ENCODE data around the gene ZNF585A. TPM values are rescaled to one million over a fixed set of nuclear protein-coding genes. Genes with fewer than 3 reads are reported as not detected.
A peak's percentile ranks its signal among the peaks of the same experiment; 100 is the strongest.
"Not testable (repeated sequence)": the region's sequence is repeated elsewhere in the genome, so short reads cannot be mapped to it uniquely, and the experiment has no call there.

ZNF585A gene
- polyA plus RNA-seq, 1 experiment, result 8.2 TPM

- Histone ChIP-seq H3K36me3 (ENCODE audit: control insufficient read depth, insufficient read depth, low read length) (no peaks in the 10 kb centered on the region), H3K27me3 (ENCODE audit: control insufficient read depth, insufficient read depth, low read length) (no peaks in the 10 kb centered on the region), H3K4me3 (ENCODE audit: low read depth, low read length) (no peak overlapping the region)
- CTCF ChIA-PET, result no interaction called here
- no peak for TF ChIP-seq CTCF (IDR thresholded peaks at IDR 0.05; ENCODE audit: insufficient read depth, low read depth, low read length)
- POLR2A ChIA-PET, result no interaction called here
- DNase-seq (ENCODE audit: low read depth), result no peak
Observed at GRCh38 chr19:37148214-37148613, 24.3 kb downstream of the ZNF585A start.

GRCh38 chr19:37136111-37136510 lies 36.4 kb downstream of the ZNF585A start:
- Histone ChIP-seq H3K27me3 (ENCODE audit: control insufficient read depth, insufficient read depth, low read length) (no peaks in the 10 kb centered on the region), H3K4me3 (ENCODE audit: low read depth, low read length) (no peak overlapping the region), H3K36me3 (ENCODE audit: control insufficient read depth, insufficient read depth, low read length) (no peaks in the 10 kb centered on the region)
- ChIA-PET CTCF (no interaction called here), POLR2A (no interaction called here)
- TF ChIP-seq CTCF (IDR thresholded peaks at IDR 0.05; ENCODE audit: insufficient read depth, low read depth, low read length), result no peak
- DNase-seq (ENCODE audit: low read depth), result no peak

GRCh38 chr19:37128821-37129177 lies 43.7 kb downstream of the ZNF585A start:
- H3K36me3 ChIP-seq (ENCODE audit: control insufficient read depth, insufficient read depth, low read length), result peaks cover 5% of the 10 kb centered on the region
- H3K4me3 ChIP-seq (ENCODE audit: low read depth, low read length), result no peak overlapping the region
- DNase-seq (ENCODE audit: low read depth), result no peak
- TF ChIP-seq CTCF (IDR thresholded peaks at IDR 0.05; ENCODE audit: insufficient read depth, low read depth, low read length), result no peak
- ChIA-PET CTCF (no interaction called here), POLR2A (no interaction called here)
- H3K27me3 ChIP-seq (ENCODE audit: control insufficient read depth, insufficient read depth, low read length), result no peaks in the 10 kb centered on the region

GRCh38 chr19:37127999-37128820 lies 44.3 kb downstream of the ZNF585A start:
- CTCF ChIA-PET, result no interaction called here

GRCh38 chr19:37122093-37122492 lies 50.4 kb downstream of the ZNF585A start:
- POLR2A ChIA-PET; CTCF ChIA-PET; H3K27me3 ChIP-seq (ENCODE audit: control insufficient read depth, insufficient read depth, low read length): not testable (repeated sequence)

More at GRCh38 chr19:37127999-37128820, 44.3 kb downstream of the ZNF585A start:
- H3K36me3 ChIP-seq (ENCODE audit: control insufficient read depth, insufficient read depth, low read length), result peaks cover 5% of the 10 kb centered on the region
- H3K27me3 ChIP-seq (ENCODE audit: control insufficient read depth, insufficient read depth, low read length), result no peaks in the 10 kb centered on the region
- no peak overlapping the region for H3K4me3 ChIP-seq (ENCODE audit: low read depth, low read length)
- no peak for TF ChIP-seq CTCF (IDR thresholded peaks at IDR 0.05; ENCODE audit: insufficient read depth, low read depth, low read length)
- POLR2A ChIA-PET, result no interaction called here
- no peak for DNase-seq (ENCODE audit: low read depth)

GRCh38 chr19:37114001-37114400 lies 58.5 kb downstream of the ZNF585A start:
- peak; percentile 16; the same call in 1 of the 2 replicates for TF ChIP-seq CTCF (IDR thresholded peaks at IDR 0.05; ENCODE audit: insufficient read depth, low read depth, low read length)
- no peak for DNase-seq (ENCODE audit: low read depth)
- CTCF ChIA-PET, result no interaction called here
- POLR2A ChIA-PET, result no interaction called here
- H3K36me3 ChIP-seq (ENCODE audit: control insufficient read depth, insufficient read depth, low read length), result no peaks in the 10 kb centered on the region
- H3K4me3 ChIP-seq (ENCODE audit: low read depth, low read length), result no peak overlapping the region
- no peaks in the 10 kb centered on the region for H3K27me3 ChIP-seq (ENCODE audit: control insufficient read depth, insufficient read depth, low read length)

More at GRCh38 chr19:37122093-37122492, 50.4 kb downstream of the ZNF585A start:
- H3K4me3 ChIP-seq (ENCODE audit: low read depth, low read length); H3K36me3 ChIP-seq (ENCODE audit: control insufficient read depth, insufficient read depth, low read length); DNase-seq (ENCODE audit: low read depth): not testable (repeated sequence)

GRCh38 chr19:37111753-37112152 lies 60.7 kb downstream of the ZNF585A start:
- DNase-seq (ENCODE audit: low read depth); H3K36me3 ChIP-seq (ENCODE audit: control insufficient read depth, insufficient read depth, low read length); H3K27me3 ChIP-seq (ENCODE audit: control insufficient read depth, insufficient read depth, low read length); H3K4me3 ChIP-seq (ENCODE audit: low read depth, low read length); POLR2A ChIA-PET; CTCF ChIA-PET: not testable (repeated sequence)

- CTCF ChIA-PET; POLR2A ChIA-PET; DNase-seq (ENCODE audit: low read depth); H3K36me3 ChIP-seq (ENCODE audit: control insufficient read depth, insufficient read depth, low read length); H3K27me3 ChIP-seq (ENCODE audit: control insufficient read depth, insufficient read depth, low read length); H3K4me3 ChIP-seq (ENCODE audit: low read depth, low read length): not testable (repeated sequence)
Observed at GRCh38 chr19:37104135-37104534, 68.4 kb downstream of the ZNF585A start.

Measured in BJ (cell line).